GM18870 (cell line): ENCODE measurements around the gene KCTD10.
"Not testable (repeated sequence)": the region's sequence is repeated elsewhere in the genome, so short reads cannot be mapped to it uniquely, and the experiment has no call there.

Experiments
- ATAC-seq: cut with Tn5 transposase; IDR thresholded peaks from one replicate; pipeline ENCODE4 v1.9.1; 2021; ENCODE audit warnings: moderate library complexity; ENCODE audit not compliant: unreplicated experiment

Gene KCTD10

GRCh38 chr12:109423392-109423791 lies 53.7 kb downstream of the KCTD10 start:
- ATAC-seq = no peak

DNA sequence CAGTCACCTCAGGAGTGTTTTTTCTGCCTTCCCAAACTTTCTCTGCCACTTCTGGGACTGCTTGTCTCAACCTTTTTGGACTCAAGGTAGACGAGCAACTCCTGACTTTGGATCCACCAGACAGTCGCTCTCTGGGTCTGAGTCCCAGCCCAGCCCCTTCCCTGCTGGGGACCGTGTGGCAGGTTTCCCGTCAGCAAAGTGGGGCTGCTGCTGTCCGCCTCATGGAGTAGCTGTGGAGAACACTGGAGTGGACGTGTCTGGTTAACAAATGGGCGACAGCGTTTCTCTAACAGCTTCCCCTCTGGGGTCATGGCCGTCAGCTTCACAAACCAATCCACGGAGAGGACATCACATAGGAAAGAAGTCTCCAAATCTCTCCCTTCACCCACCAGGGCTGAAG lies 54.8 kb downstream of the KCTD10 start:
- ATAC-seq = no peak

DNA sequence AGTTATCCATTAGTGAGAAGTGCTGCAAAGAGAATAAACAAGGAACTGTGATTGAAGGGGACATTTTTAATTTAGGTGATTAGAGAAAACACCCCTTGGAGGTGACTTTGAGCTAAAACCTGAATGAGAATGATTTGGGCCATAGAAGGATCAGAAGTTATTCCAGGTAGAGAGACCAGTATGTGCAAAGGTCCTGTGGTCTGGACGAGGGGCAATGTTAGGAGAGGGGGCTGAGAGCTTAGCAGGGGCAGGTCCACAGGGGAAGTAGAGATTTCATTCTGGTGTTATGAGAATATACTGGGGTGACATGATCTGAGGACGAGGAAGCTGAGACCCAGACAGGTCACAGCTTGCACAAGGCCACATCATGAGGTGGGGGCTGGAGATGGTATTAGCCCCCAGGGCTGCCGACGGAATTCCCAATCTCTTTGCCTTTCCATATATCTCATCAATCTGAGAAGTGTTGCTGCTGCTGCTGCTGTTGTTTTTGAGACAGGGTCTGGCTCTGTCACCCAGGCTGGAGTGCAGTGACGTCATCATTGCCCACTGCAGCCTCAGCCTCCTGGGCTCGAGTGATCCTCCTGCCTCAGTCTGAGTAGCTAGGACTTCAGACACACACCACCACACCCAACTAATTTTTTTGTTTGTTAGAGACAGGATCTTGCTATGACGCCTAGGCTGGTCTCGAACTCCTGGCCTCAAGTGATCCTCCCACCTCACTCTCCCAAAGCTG lies 55.6 kb downstream of the KCTD10 start:
- no peak for ATAC-seq

DNA sequence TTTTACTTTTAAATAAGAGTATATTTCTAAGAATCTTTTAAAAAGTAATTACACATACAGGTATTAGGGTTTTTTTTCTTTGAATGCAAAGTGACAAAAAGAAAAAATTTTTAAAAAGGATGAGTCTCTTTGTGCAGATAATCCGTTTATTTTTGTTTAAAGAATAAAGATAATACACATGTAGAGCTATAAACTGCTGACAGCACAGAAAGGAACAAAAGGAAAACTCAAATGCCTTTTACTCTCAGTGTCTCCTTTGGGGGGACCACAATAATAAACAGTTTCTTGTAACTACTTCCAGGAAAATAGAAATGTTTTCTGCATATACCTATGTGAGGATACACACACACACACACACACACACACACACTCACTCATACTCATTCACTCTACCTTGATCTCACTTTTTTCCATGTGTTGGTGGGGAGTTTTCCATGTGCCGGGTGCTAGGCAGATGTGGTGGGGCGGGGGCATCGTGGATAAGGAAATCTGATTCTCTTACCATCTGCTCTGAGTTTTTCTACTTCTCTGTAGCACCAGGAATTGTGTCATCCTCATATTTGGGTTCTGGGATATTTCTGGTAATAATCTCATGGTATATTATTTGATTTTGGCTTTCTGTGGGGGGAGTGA lies 58.1 kb downstream of the KCTD10 start:
- ATAC-seq = no peak

DNA sequence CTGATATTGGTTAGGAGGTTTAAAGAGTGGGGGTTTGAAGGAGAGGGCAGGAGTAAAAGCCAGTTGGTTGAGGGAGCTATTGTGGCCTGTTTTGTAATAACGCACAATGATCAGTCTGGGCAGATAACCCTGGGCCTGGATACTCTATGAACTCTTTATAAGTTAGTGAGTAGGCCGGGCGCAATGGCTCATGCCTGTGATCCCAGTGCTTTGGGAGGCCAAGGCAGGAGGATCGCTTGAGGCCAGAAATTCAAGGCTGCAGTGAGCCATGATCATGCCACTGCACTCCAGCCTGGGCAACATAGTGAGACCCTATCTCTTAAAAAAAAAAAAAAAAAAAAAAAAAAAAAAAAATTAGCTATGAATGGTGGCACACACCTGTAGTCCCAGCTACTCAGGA lies 71.0 kb downstream of the KCTD10 start:
- ATAC-seq = not testable (repeated sequence)

DNA sequence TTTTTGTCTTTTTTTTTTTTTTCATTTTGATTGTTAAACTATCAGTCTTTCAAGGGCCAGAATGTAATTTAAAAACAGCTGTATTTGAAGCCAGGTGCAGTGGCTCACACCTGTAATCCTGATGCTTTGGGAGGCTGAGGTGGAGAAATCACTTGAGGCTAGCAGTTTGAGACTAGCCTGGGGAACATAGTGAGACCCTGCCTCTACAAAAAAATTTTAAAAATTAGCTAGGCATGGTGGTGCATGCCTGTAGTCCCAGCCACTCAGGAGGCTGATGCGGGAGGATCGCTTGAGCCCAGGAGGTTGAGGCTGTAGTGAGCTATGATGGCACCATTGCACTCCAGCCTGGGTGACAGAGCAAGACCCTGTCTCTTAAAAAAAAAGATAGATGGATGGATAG lies 72.3 kb downstream of the KCTD10 start:
- not testable (repeated sequence) for ATAC-seq
